MCF 10A (cell line): ENCODE results near the gene RBM27. TPM values are rescaled to one million over a fixed set of nuclear protein-coding genes. Genes with fewer than 3 reads are reported as not detected.
"Not testable (repeated sequence)": the region's sequence is repeated elsewhere in the genome, so short reads cannot be mapped to it uniquely, and the experiment has no call there.

Source experiments
- BruUV-seq: library from RNA; stranded (reverse); fragments of 400-500 nt; replicated peaks from 2 replicates; lab custom pipeline; 2021; lab: Mats Ljungman, UMichigan
- CTCF ChIA-PET: fragments of 300-600 bp; sonication (Branson Sonifier 250); formaldehyde crosslinking; extraction: SDS; loops from one replicate; lab custom pipeline; 2021; ENCODE audit warnings: antibody characterized with exemption, inconsistent platforms; lab: Yijun Ruan, JAX
- POLR2A ChIA-PET: fragments of 300-600, 350-650 bp; sonication (Branson Sonifier 250); formaldehyde crosslinking; extraction: SDS; loops from one replicate; lab custom pipeline; 2020; ENCODE audit warnings: antibody characterized with exemption, inconsistent platforms; lab: Yijun Ruan, JAX
- DNase-seq: peaks from one replicate; pipeline ENCODE4 v3.0.0-alpha.2; 2018; ENCODE audit not compliant: unreplicated experiment
- H3K27ac Mint-ChIP-seq: one replicate; pipeline ENCODE4 v1.8.0; 2022; ENCODE audit warnings: mild to moderate bottlenecking, low read depth, mixed read lengths; ENCODE audit not compliant: unreplicated experiment
- H3K27me3 Mint-ChIP-seq: one replicate; pipeline ENCODE4 v1.8.0; 2022; ENCODE audit warnings: mixed read lengths; ENCODE audit not compliant: insufficient read depth, unreplicated experiment
- H3K36me3 Mint-ChIP-seq: one replicate; pipeline ENCODE4 v1.8.0; 2022; ENCODE audit warnings: mild to moderate bottlenecking, moderate library complexity, mixed read lengths; ENCODE audit not compliant: insufficient read depth, unreplicated experiment
- H3K4me1 Mint-ChIP-seq: one replicate; pipeline ENCODE4 v1.8.0; 2022; ENCODE audit warnings: mixed read lengths; ENCODE audit not compliant: insufficient read depth, unreplicated experiment
- H3K4me3 Mint-ChIP-seq: one replicate; pipeline ENCODE4 v1.8.0; 2022; ENCODE audit warnings: mild to moderate bottlenecking, moderate library complexity, mixed read lengths; ENCODE audit not compliant: unreplicated experiment
- H3K9me3 Mint-ChIP-seq: one replicate; pipeline ENCODE4 v1.8.0; 2022; ENCODE audit warnings: mixed read lengths; ENCODE audit not compliant: unreplicated experiment
- intact Hi-C: fragments of 100-400 bp; cut with micrococcal nuclease; formaldehyde crosslinking; loops from 2 replicates; pipeline ENCODE4 v1.14.1; 2022
- total RNA-seq: library from RNA; stranded (reverse); gene quantifications from 2 replicates; pipeline ENCODE4 v1.2.3, GENCODE V29; 2022
- TF ChIP-seq, protein P1 (sequence below): fragments of 200-600 bp; IDR thresholded peaks from one replicate; pipeline ENCODE4 v1.8.0; 2022; ENCODE audit warnings: antibody characterized with exemption, mild to moderate bottlenecking; ENCODE audit not compliant: unreplicated experiment

The RBM27 gene
- total RNA-seq, 1 experiment from 2014 or later: 27.9 TPM

DNA sequence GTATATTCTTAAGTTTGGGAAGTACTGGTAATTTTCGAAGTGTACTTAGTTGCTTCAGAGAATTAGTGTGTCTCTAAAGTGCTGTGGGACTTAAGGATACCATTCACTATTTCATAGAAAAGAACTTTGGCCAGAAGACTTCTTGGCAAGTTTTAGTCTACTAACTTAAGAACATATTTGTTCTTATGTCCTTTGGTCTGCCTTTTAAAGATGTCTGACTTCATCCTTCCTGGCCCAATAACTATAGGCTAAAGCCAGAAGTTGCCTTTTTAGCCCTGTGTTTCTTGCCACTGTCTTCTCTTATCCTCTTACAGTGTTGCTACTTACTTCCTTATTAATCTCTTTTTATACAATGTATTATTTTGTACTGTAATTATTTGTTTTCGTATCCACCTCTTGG is 6.3 kb downstream of the RBM27 start:
- peaks cover 10% of the 10 kb centered on the region for H3K36me3 Mint-ChIP-seq
- no peak overlapping the region for H3K4me3 Mint-ChIP-seq
- ChIA-PET CTCF (interaction anchor here (0.6 to 0.7 kb wide), 4 partner anchors 25 to 246 kb away, joined by 3 read pairs; partner anchors contain the start of gene TCERG1), POLR2A (no interaction called here)
- no peak overlapping the region for H3K27ac Mint-ChIP-seq
- TF ChIP-seq, protein P1, sequence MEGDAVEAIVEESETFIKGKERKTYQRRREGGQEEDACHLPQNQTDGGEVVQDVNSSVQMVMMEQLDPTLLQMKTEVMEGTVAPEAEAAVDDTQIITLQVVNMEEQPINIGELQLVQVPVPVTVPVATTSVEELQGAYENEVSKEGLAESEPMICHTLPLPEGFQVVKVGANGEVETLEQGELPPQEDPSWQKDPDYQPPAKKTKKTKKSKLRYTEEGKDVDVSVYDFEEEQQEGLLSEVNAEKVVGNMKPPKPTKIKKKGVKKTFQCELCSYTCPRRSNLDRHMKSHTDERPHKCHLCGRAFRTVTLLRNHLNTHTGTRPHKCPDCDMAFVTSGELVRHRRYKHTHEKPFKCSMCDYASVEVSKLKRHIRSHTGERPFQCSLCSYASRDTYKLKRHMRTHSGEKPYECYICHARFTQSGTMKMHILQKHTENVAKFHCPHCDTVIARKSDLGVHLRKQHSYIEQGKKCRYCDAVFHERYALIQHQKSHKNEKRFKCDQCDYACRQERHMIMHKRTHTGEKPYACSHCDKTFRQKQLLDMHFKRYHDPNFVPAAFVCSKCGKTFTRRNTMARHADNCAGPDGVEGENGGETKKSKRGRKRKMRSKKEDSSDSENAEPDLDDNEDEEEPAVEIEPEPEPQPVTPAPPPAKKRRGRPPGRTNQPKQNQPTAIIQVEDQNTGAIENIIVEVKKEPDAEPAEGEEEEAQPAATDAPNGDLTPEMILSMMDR: no peak
- no peaks in the 10 kb centered on the region for H3K9me3 Mint-ChIP-seq
- peaks cover 21% of the 10 kb centered on the region for H3K4me1 Mint-ChIP-seq
- intact Hi-C loops: no loop called here
- H3K27me3 Mint-ChIP-seq: no peaks in the 10 kb centered on the region
- no peak for DNase-seq
- no TSS peak for BruUV-seq

- POLR2A ChIA-PET, H3K4me3 Mint-ChIP-seq, DNase-seq, BruUV-seq, H3K27ac Mint-ChIP-seq, H3K27me3 Mint-ChIP-seq, intact Hi-C loops, H3K9me3 Mint-ChIP-seq: not testable (repeated sequence)
- Mint-ChIP-seq H3K4me1 (peaks cover 23% of the 10 kb centered on the region), H3K36me3 (peaks cover 10% of the 10 kb centered on the region)
- CTCF ChIA-PET: interaction anchor here (0.6 to 0.7 kb wide), 2 partner anchors 16 to 85 kb away, joined by 3 read pairs; no protein-coding TSS in a partner anchor
Observed at GRCh38 chr5:146210810-146211209, 7.4 kb downstream of the RBM27 start.

DNA sequence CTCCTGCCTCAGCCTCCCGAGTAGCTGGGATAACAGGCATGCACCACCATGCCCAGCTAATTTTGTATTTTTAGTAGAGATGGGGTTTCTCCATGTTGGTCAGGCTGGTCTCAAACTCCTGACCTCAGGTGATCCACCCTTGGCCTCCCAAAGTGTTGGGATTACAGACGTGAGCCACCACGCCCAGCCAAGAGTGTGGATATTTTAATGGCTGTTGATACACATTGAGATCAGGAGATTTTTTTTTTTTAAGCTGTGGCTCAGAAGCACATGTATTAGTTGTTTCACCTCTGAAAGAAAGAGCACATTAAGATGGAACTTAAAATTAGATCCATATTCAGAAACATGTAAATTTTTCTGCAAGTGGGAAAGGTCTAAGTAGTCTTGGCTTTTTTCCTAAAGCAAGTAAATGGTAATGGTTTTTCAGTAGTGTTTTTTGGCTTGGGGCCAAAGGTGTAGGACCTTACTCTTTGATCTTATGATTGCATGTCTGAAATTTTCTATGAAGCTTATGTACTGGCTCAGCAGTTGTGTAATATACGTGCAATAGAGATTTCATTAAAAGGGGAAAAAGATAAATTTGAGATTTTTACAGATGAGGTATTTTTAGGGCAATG is 9.9 kb downstream of the RBM27 start:
- DNase-seq: peak; percentile 81
- ChIA-PET POLR2A (interaction anchor here (0.6 to 2.5 kb wide), 11 partner anchors 8 to 193 kb away, joined by 3 to 24 read pairs (median 4); partner anchors contain the start of genes LARS1 and RBM27), CTCF (interaction anchor here (0.6 to 2.4 kb wide), 3 partner anchors 23 to 214 kb away, joined by 3 to 19 read pairs (median 5); no protein-coding TSS in a partner anchor)
- H3K27me3 Mint-ChIP-seq: no peaks in the 10 kb centered on the region
- intact Hi-C loops: no loop called here
- H3K27ac Mint-ChIP-seq: no peak overlapping the region
- no peaks in the 10 kb centered on the region for H3K9me3 Mint-ChIP-seq
- H3K36me3 Mint-ChIP-seq: peaks cover 15% of the 10 kb centered on the region
- no TSS peak for BruUV-seq
- H3K4me3 Mint-ChIP-seq: no peak overlapping the region
- H3K4me1 Mint-ChIP-seq: peaks cover 23% of the 10 kb centered on the region
- TF ChIP-seq, protein P1: no peak

DNA sequence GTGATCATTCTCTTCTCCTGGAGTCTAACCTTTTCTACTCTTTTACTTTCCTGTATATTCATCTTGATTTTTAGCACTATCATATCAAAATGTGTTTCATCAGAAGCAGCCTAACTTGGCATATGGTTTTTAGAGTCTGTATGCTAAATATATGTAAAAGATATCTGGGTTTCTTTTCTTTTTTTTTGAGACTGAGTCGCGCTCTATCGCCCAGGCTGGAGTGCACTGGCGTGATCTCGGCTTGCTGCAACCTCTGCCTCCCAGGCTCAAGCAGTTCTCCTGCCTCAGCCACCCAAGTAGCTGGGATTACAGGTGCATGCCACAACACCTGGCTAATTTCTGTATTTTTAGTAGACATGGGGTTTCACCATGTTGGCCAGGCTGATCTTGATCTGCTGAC is 11.5 kb downstream of the RBM27 start:
- BruUV-seq, H3K9me3 Mint-ChIP-seq, H3K4me3 Mint-ChIP-seq, H3K27me3 Mint-ChIP-seq, CTCF ChIA-PET, DNase-seq, intact Hi-C loops: not testable (repeated sequence)
- peak overlapping the region; percentile 16 for H3K27ac Mint-ChIP-seq
- H3K36me3 Mint-ChIP-seq: peaks cover 26% of the 10 kb centered on the region
- peaks cover 16% of the 10 kb centered on the region for H3K4me1 Mint-ChIP-seq
- POLR2A ChIA-PET: interaction anchor here (1.0 to 2.5 kb wide), 3 partner anchors 9 to 232 kb away, joined by 3 to 24 read pairs (median 6); partner anchors contain the start of genes RBM27 and TCERG1

GRCh38 chr5:146218168-146218567 is 14.8 kb downstream of the RBM27 start:
- no peaks in the 10 kb centered on the region for H3K9me3 Mint-ChIP-seq
- no TSS peak for BruUV-seq

More at GRCh38 chr5:146218168-146218567, 14.8 kb downstream of the RBM27 start:
- POLR2A ChIA-PET: interaction anchor here (1.0 to 1.4 kb wide), 2 partner anchors 15 to 29 kb away, joined by 3 to 8 read pairs; partner anchors contain the start of gene RBM27
- Mint-ChIP-seq H3K4me3 (no peak overlapping the region), H3K27ac (no peak overlapping the region), H3K36me3 (peaks cover 37% of the 10 kb centered on the region), H3K27me3 (no peaks in the 10 kb centered on the region), H3K4me1 (peaks cover 15% of the 10 kb centered on the region)
- TF ChIP-seq, protein P1: no peak
- no peak for DNase-seq
- intact Hi-C loops: no loop called here
- CTCF ChIA-PET: no interaction called here
